HG02938 (cell line): Measurements from ENCODE around the gene ANKRD18A.
"Not testable (repeated sequence)": the region's sequence is repeated elsewhere in the genome, so short reads cannot be mapped to it uniquely, and the experiment has no call there.

Experiments
- ATAC-seq: cut with Tn5 transposase; IDR thresholded peaks from one replicate; pipeline ENCODE4 v1.9.1; 2021; ENCODE audit warnings: mild to moderate bottlenecking, moderate library complexity; ENCODE audit not compliant: unreplicated experiment

ANKRD18A gene

GRCh38 chr9:38546497-38547163, 73.8 kb downstream of the ANKRD18A start:
- ATAC-seq = not testable (repeated sequence)

DNA sequence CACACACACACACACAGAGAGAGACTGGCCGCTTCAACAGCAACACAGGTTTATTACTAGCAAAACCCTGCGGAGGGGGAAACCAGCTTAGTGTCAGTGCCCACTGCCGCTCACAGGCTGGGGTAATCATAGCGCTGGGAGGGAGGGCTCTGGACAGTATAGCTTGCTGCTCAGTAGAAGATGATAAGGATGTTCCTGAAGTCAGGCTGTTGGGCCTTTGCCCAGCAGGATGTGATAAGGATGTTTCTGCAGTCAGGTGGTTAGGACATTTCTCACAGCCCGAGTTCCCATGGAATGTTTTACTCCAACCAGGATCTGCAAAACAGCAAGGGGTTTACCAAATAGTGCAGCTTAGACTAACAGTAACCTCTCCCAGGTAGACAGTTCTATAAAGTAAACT, 79.9 kb downstream of the ANKRD18A start:
- ATAC-seq = not testable (repeated sequence)

GRCh38 chr9:38529317-38529716, 91.1 kb downstream of the ANKRD18A start:
- ATAC-seq = no peak

- ATAC-seq = no peak
These were observed 92.9 kb downstream of the ANKRD18A start for GRCh38 chr9:38527503-38527902.

- ATAC-seq = no peak
These were observed 93.8 kb downstream of the ANKRD18A start for GRCh38 chr9:38526591-38526990.

DNA sequence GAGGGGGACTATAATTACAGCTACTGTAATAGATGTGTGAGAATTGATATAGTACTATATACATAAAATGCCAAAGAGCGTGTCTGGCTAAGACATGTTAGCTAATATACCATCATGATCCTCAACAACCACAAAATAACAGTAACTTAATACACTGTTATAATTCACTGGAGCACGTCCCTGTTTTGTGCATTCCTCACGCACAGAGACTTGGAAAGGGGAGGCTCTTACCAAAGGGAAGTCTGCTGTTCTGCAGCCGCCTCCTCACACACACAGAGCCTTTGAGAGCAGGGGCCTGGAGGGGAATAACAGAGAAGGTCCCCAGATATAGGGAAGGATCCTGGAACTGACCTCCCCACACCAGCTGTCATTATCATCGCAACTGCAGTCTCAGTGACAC, 97.3 kb downstream of the ANKRD18A start:
- no peak for ATAC-seq

GRCh38 chr9:38521762-38522161, 98.6 kb downstream of the ANKRD18A start:
- ATAC-seq = no peak
